ENCODE measurements around the gene G6PC2.

DNA sequence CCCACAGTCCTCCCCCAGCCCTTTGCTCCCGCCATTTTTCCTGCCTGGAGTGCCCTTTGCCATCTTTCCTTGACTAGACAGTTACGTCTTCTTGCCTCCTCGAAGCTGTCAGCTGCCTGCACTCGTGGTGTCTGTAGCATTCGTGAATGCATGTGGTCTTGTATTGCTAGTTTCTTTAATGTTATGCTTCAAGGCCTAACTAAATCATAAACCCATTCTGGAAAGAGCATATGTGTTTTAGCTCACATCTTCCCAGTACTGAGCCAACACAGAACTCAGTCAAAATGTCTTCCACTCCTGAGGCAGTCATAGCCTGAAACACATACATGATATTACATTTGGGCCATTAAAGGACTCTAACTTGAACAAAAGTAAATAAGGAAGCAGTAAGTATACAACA is 46.4 kb upstream of the G6PC2 start:
- TF ChIP-seq YY1 (IDR thresholded peaks at IDR 0.05; ENCODE audit: insufficient read depth, insufficient read length) (no peak), ZNF274 (IDR thresholded peaks at IDR 0.05; ENCODE audit: low read depth, low read length) (no peak), SUZ12 (IDR thresholded peaks at IDR 0.05; ENCODE audit: extremely low read depth, insufficient read depth, insufficient read length) (no peak)

Measured in NT2/D1 (cell line).